IPS-11a (cell line): ENCODE measurements around the gene E2F8.
"Not testable (repeated sequence)": the region's sequence is repeated elsewhere in the genome, so short reads cannot be mapped to it uniquely, and the experiment has no call there.

ENCODE experiments used
- H3K4me3 ChIP-seq: one replicate; pipeline ENCODE4 v1.5.1; 2013; ENCODE audit warnings: low read depth, low read length, control low read depth

The E2F8 gene

GRCh38 chr11:19240420-19241259 is at the start of gene E2F8:
TSS of gene E2F8 (minus strand) at chr11:19240945. CDS start at chr11:19240121, 824 bp downstream.
- H3K4me3 ChIP-seq: peak within 1 kb of the TSS; percentile 77

GRCh38 chr11:19290356-19290755 is 49.6 kb upstream of the E2F8 start:
- H3K4me3 ChIP-seq: no peak overlapping the region

- H3K4me3 ChIP-seq: no peak overlapping the region
Observed at GRCh38 chr11:19288256-19288655, 47.5 kb upstream of the E2F8 start.

- no peak overlapping the region for H3K4me3 ChIP-seq
Observed at GRCh38 chr11:19286411-19286810, 45.7 kb upstream of the E2F8 start.

GRCh38 chr11:19284881-19285280 is 44.1 kb upstream of the E2F8 start:
- no peak overlapping the region for H3K4me3 ChIP-seq

- H3K4me3 ChIP-seq: no peak overlapping the region
Observed at GRCh38 chr11:19283991-19284390, 43.2 kb upstream of the E2F8 start.

- H3K4me3 ChIP-seq: no peak overlapping the region
Observed at GRCh38 chr11:19281555-19281954, 40.8 kb upstream of the E2F8 start.

GRCh38 chr11:19281041-19281440 is 40.3 kb upstream of the E2F8 start:
- H3K4me3 ChIP-seq: no peak overlapping the region

GRCh38 chr11:19279451-19279850 is 38.7 kb upstream of the E2F8 start:
- H3K4me3 ChIP-seq: no peak overlapping the region

- H3K4me3 ChIP-seq: no peak overlapping the region
Observed at GRCh38 chr11:19276859-19277808, 36.4 kb upstream of the E2F8 start.

GRCh38 chr11:19275496-19275895 is 34.8 kb upstream of the E2F8 start:
- no peak overlapping the region for H3K4me3 ChIP-seq

- not testable (repeated sequence) for H3K4me3 ChIP-seq
Observed at GRCh38 chr11:19273219-19273618, 32.5 kb upstream of the E2F8 start.

- H3K4me3 ChIP-seq: no peak overlapping the region
Observed at GRCh38 chr11:19268909-19269308, 28.2 kb upstream of the E2F8 start.

GRCh38 chr11:19267567-19267966 is 26.8 kb upstream of the E2F8 start:
- H3K4me3 ChIP-seq: no peak overlapping the region

GRCh38 chr11:19263333-19263732 is 22.6 kb upstream of the E2F8 start:
- no peak overlapping the region for H3K4me3 ChIP-seq

- H3K4me3 ChIP-seq: no peak overlapping the region
Observed at GRCh38 chr11:19259487-19260345, 19.0 kb upstream of the E2F8 start.

GRCh38 chr11:19258641-19259230 is 18.0 kb upstream of the E2F8 start:
- no peak overlapping the region for H3K4me3 ChIP-seq

GRCh38 chr11:19254441-19254840 is 13.7 kb upstream of the E2F8 start:
- H3K4me3 ChIP-seq: not testable (repeated sequence)

GRCh38 chr11:19253817-19254216 is 13.1 kb upstream of the E2F8 start:
- H3K4me3 ChIP-seq: no peak overlapping the region

GRCh38 chr11:19253153-19253745 is 12.5 kb upstream of the E2F8 start:
- no peak overlapping the region for H3K4me3 ChIP-seq
